Fibroblast of pulmonary artery (primary cell): ENCODE measurements around the gene LRRC58.
A peak's percentile ranks its signal among the peaks of the same experiment; 100 is the strongest.

ENCODE experiments used
- DNase-seq: peaks from one replicate; pipeline ENCODE4 v3.0.0-alpha.2; 2010; ENCODE audit warnings: low read depth
- H3K4me3 ChIP-seq: replicated peaks from 2 replicates; pipeline ENCODE4 v1.5.1; 2011; ENCODE audit warnings: low read depth, mild to moderate bottlenecking, control low read depth, low read length, moderate library complexity
- TF ChIP-seq, protein P1 (sequence below): IDR thresholded peaks from 2 replicates; pipeline ENCODE4 v1.5.1; 2011; ENCODE audit warnings: mild to moderate bottlenecking, control low read depth, low read length, inconsistent platforms; ENCODE audit errors: missing control alignments

LRRC58 gene

DNA sequence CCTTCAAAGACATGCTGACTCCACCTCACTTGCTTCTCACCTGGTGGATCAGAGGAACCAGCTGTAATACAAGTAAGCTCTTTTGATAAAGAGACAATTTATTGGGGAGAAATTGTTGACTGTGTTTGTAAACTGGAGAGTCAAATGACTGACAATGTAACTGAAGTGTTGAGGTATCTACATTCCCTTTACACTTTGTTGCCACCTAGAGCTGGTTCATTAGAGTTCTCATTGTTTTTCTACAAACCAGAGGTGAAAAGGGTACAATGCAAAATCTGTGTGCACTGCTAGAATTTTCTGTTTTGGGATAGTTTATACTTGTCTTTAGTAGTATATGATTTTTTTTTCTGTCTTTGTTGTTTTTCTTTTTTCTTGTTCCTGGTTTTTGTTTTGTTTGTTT lies 8.7 kb upstream of the LRRC58 start:
- DNase-seq, result no peak
- no peak overlapping the region for H3K4me3 ChIP-seq
- TF ChIP-seq, protein P1, sequence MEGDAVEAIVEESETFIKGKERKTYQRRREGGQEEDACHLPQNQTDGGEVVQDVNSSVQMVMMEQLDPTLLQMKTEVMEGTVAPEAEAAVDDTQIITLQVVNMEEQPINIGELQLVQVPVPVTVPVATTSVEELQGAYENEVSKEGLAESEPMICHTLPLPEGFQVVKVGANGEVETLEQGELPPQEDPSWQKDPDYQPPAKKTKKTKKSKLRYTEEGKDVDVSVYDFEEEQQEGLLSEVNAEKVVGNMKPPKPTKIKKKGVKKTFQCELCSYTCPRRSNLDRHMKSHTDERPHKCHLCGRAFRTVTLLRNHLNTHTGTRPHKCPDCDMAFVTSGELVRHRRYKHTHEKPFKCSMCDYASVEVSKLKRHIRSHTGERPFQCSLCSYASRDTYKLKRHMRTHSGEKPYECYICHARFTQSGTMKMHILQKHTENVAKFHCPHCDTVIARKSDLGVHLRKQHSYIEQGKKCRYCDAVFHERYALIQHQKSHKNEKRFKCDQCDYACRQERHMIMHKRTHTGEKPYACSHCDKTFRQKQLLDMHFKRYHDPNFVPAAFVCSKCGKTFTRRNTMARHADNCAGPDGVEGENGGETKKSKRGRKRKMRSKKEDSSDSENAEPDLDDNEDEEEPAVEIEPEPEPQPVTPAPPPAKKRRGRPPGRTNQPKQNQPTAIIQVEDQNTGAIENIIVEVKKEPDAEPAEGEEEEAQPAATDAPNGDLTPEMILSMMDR, result no peak

DNA sequence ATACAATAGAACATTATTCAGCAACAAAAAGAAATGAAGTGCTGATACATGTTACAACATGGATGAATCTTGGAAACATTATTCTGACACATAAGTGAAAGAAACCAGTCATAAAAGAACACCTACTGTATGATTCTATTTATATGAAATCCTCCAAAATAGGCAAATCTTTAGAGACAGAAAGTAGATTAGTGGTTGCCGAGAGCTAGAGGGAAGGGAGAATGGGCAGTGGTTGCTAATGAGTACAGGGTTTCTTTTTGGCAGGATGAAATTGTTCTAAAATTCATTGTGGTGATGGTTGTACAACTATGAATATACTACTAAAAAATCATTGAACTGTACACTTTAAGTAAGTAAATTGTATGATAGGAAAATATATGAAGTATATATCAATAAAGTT lies 6.3 kb upstream of the LRRC58 start:
- TF ChIP-seq, protein P1, result no peak
- H3K4me3 ChIP-seq, result no peak overlapping the region
- DNase-seq, result no peak

DNA sequence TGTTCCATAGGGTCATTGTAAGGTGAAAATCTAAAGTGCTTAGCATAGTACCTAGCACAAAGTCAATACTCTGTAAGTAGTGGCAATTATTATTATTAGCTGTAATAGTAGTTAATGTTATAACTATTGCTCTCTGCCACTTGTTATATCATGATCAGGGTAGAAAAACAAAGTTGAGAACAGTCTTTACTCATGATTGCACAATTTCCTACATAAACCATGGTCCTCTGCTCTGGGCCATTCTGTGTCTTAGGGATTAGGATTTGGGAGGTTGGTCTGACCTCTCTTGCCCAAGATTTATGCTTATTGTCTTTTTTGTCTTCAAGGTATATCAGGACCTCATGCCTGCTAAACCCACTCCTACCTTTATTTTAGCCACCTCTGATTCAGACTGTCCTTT lies 4.3 kb upstream of the LRRC58 start:
- peak; percentile 23 for DNase-seq
- TF ChIP-seq, protein P1, result no peak
- no peak overlapping the region for H3K4me3 ChIP-seq

DNA sequence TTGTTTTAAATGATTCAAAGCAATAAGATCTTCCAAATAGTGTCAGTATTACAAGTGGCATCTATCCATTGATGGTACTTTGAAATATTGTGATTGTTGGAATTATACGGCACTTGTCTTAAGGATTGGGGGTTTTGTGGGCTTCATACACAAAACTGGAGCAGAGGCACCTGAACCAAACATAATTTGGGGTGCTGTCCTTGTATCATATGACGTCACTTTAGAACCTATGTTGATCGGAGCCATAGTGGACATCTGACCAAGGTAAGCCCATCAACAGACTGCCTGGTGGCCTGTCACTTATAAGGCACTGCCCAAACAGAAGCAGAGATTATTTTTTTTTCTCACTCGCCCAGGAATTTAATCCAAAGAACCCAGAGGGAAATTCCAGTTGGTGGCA lies 2.9 kb upstream of the LRRC58 start:
- TF ChIP-seq, protein P1, result no peak
- DNase-seq, result no peak
- no peak overlapping the region for H3K4me3 ChIP-seq

DNA sequence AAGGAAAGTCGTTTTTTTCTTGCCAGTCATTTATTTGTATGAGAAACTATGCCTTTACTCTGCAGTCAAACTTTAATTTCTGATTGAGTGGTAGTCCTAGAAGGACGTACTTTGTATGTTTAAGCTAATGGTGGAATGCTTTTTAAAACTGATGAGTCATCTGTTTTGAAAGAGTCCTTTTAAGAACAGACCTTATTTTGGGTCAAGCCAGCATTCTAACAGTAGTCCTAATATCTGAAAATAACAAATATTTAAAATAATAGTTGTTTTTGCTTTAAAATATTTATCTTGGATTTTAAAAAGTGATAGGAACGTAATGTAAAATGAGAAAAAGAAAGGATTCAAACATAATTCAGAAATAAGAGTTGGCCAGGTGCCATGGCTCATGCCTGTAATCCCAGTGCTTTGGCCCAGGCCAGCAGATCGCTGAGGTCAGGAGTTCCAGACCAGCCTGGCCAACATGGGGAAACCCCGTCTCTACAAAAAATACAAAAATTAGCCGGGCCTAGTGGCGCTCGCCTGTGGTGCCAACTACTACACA lies 1.3 kb upstream of the LRRC58 start:
- TF ChIP-seq, protein P1, result no peak
- H3K4me3 ChIP-seq, result peak overlapping the region; percentile 83
- peak; percentile 82 for DNase-seq

DNA sequence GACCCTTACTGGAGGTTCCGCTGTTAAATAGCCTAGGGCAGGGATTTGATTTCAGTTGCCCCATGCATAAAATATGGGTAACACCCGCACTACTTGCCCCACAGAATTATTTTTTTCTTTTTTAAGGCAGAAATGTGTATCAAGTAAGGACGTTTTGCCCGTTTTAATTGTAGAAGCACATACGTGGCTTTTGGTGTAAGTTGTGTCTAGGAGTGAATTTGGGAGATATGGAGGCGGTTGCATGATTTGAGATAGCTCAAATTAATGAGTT lies 636 bp upstream of the LRRC58 start:
- peak overlapping the region; percentile 83 for H3K4me3 ChIP-seq
- TF ChIP-seq, protein P1, result no peak
- DNase-seq, result no peak
